GM18873 (cell line): Measurements from ENCODE around the gene KCNS3.
"Not testable (repeated sequence)": the region's sequence is repeated elsewhere in the genome, so short reads cannot be mapped to it uniquely, and the experiment has no call there.

Source experiments
- ATAC-seq: cut with Tn5 transposase; IDR thresholded peaks from one replicate; pipeline ENCODE4 v1.9.1; 2021; ENCODE audit warnings: mild to moderate bottlenecking, moderate library complexity, moderate number of reproducible peaks; ENCODE audit not compliant: unreplicated experiment, low FRiP score

Gene KCNS3

GRCh38 chr2:17936599-17936998 lies 58.1 kb downstream of the KCNS3 start:
- ATAC-seq = no peak

- ATAC-seq = no peak
Measured at GRCh38 chr2:17940091-17940630, 61.7 kb downstream of the KCNS3 start.

GRCh38 chr2:17943444-17943843 lies 65.0 kb downstream of the KCNS3 start:
- ATAC-seq = no peak

- ATAC-seq = no peak
Measured at GRCh38 chr2:17947113-17947512, 68.6 kb downstream of the KCNS3 start.

- no peak for ATAC-seq
Measured at GRCh38 chr2:17950006-17950405, 71.5 kb downstream of the KCNS3 start.

- ATAC-seq = no peak
Measured at GRCh38 chr2:17951563-17951962, 73.1 kb downstream of the KCNS3 start.

GRCh38 chr2:17958466-17959092 lies 80.1 kb downstream of the KCNS3 start:
- no peak for ATAC-seq

GRCh38 chr2:17959356-17959755 lies 80.9 kb downstream of the KCNS3 start:
- ATAC-seq = no peak

GRCh38 chr2:17959833-17960232 lies 81.4 kb downstream of the KCNS3 start:
- peak; percentile 50 for ATAC-seq

GRCh38 chr2:17960925-17961324 lies 82.5 kb downstream of the KCNS3 start:
- ATAC-seq = no peak

GRCh38 chr2:17961789-17962188 lies 83.3 kb downstream of the KCNS3 start:
- no peak for ATAC-seq

GRCh38 chr2:17962876-17963275 lies 84.4 kb downstream of the KCNS3 start:
- ATAC-seq = no peak

GRCh38 chr2:17963571-17963970 lies 85.1 kb downstream of the KCNS3 start:
- not testable (repeated sequence) for ATAC-seq

GRCh38 chr2:17965196-17965595 lies 86.7 kb downstream of the KCNS3 start:
- ATAC-seq = no peak

GRCh38 chr2:17966798-17967197 lies 88.3 kb downstream of the KCNS3 start:
- no peak for ATAC-seq

GRCh38 chr2:17969661-17970060 lies 91.2 kb downstream of the KCNS3 start:
- no peak for ATAC-seq

- ATAC-seq = no peak
Measured at GRCh38 chr2:17971531-17972125, 93.2 kb downstream of the KCNS3 start.

- no peak for ATAC-seq
Measured at GRCh38 chr2:17972991-17973390, 94.5 kb downstream of the KCNS3 start.

- no peak for ATAC-seq
Measured at GRCh38 chr2:17975401-17975800, 96.9 kb downstream of the KCNS3 start.

- ATAC-seq = no peak
Measured at GRCh38 chr2:17976871-17977746, 98.6 kb downstream of the KCNS3 start.

GRCh38 chr2:17979707-17980106 lies 101.2 kb downstream of the KCNS3 start:
- ATAC-seq = no peak
